K562 treated with DMSO at 1 percent for 12 hours (cell line): ENCODE data around the gene GATA1. TPM values are rescaled to one million over a fixed set of nuclear protein-coding genes. Genes with fewer than 3 reads are reported as not detected.

ENCODE experiments used
- total RNA-seq: library from RNA; unstranded; fragments of 300-600 nt; gene quantifications from 2 replicates; pipeline ENCODE4 v1.2.3, GENCODE V29; 2022; ENCODE audit not compliant: insufficient read depth

The GATA1 gene
- 100 and 117 TPM in 2 replicates for total RNA-seq

GRCh38 chrX:48786341-48786800 lies at the start of gene GATA1:
TSS of gene GATA1 (plus strand) at chrX:48786590. CDS start at chrX:48791110, 4,520 bp downstream.

GRCh38 chrX:48761674-48762471 lies 24.5 kb upstream of the GATA1 start, which contains the start of gene GLOD5:
TSS of gene GLOD5 (plus strand) at chrX:48761747. CDS start at chrX:48761791, 44 bp downstream.

GRCh38 chrX:48801280-48802088 lies 15.1 kb downstream of the GATA1 start, which contains the start of gene HDAC6:
TSS of gene HDAC6 (plus strand) at chrX:48802067. CDS start at chrX:48802693, 626 bp downstream.

GRCh38 chrX:48826135-48826875 lies 39.9 kb downstream of the GATA1 start, which contains the start of gene ERAS:
TSS of gene ERAS (plus strand) at chrX:48826513. CDS start at chrX:48829124, 2,611 bp downstream.

GRCh38 chrX:48835524-48836329 lies 49.3 kb downstream of the GATA1 start, which contains the start of gene PCSK1N:
TSS of gene PCSK1N (minus strand) at chrX:48835610. CDS start at chrX:48835532, 78 bp downstream.

Other genes starting within 250 kb of the GATA1 start
- gene TBC1D25, start 246.9 kb upstream of the GATA1 start, total RNA-seq: 5.4 and 10.4 TPM in 2 replicates
- 63.3 and 112 TPM in 2 replicates for gene RBM3, start 212.1 kb upstream of the GATA1 start, total RNA-seq
- 63.2 and 89.3 TPM in 2 replicates for gene WDR13, start 189.1 kb upstream of the GATA1 start, total RNA-seq
- 9.4 and 21.6 TPM in 2 replicates for gene WAS, start 102.8 kb upstream of the GATA1 start, total RNA-seq
- gene SUV39H1, start 89.9 kb upstream of the GATA1 start, total RNA-seq: 26.2 and 35.7 TPM in 2 replicates
- gene GLOD5, start 24.8 kb upstream of the GATA1 start, total RNA-seq: 3.2 TPM in 1 of 2 replicates, not detected in the other
- 35.2 and 94.4 TPM in 2 replicates for gene HDAC6, start 15.5 kb downstream of the GATA1 start, total RNA-seq
- gene ERAS, start 39.9 kb downstream of the GATA1 start, total RNA-seq: not detected in 2 replicates
- gene PCSK1N, start 49.0 kb downstream of the GATA1 start, total RNA-seq: 1.3 TPM in 1 of 2 replicates, not detected in the other
- gene TIMM17B, start 111.2 kb downstream of the GATA1 start, total RNA-seq: 195 and 296 TPM in 2 replicates
- 213 and 271 TPM in 2 replicates for gene PQBP1, start 111.3 kb downstream of the GATA1 start, total RNA-seq
- 31.7 and 33.0 TPM in 2 replicates for gene SLC35A2, start 125.1 kb downstream of the GATA1 start, total RNA-seq
- 149 and 220 TPM in 2 replicates for gene PIM2, start 132.4 kb downstream of the GATA1 start, total RNA-seq
- gene OTUD5, start 171.0 kb downstream of the GATA1 start, total RNA-seq: 63.6 and 90.5 TPM in 2 replicates
- gene KCND1, start 185.3 kb downstream of the GATA1 start, total RNA-seq: 2.6 and 7.0 TPM in 2 replicates
- 19.6 and 36.3 TPM in 2 replicates for gene GRIPAP1, start 215.7 kb downstream of the GATA1 start, total RNA-seq